Skeletal muscle tissue (tissue), 5 donors: ENCODE results near the gene CEPT1. TPM values are rescaled to one million over a fixed set of nuclear protein-coding genes. Genes with fewer than 3 reads are reported as not detected.

ENCODE experiments used
- H3K27ac ChIP-seq: one replicate; pipeline ENCODE4 v1.7.0; 2013; ENCODE audit warnings: mild to moderate bottlenecking, low read depth, low read length, inconsistent platforms
- H3K27me3 ChIP-seq, 3 donors: one replicate each; pipeline ENCODE4 v1.7.0; 2013; ENCODE audit warnings: low read length in 3 of 3; ENCODE audit not compliant: control insufficient read depth in 3 of 3, insufficient read depth in 3 of 3
- H3K36me3 ChIP-seq, 3 donors: one replicate each; pipeline ENCODE4 v1.7.0; 2013; ENCODE audit warnings: low read length in 3 of 3; ENCODE audit not compliant: control insufficient read depth in 3 of 3, insufficient read depth in 3 of 3
- H3K4me1 ChIP-seq, 3 donors: one replicate each; pipeline ENCODE4 v1.7.0; 2013; ENCODE audit warnings: low read length in 3 of 3, mild to moderate bottlenecking in 3 of 3; ENCODE audit not compliant: control insufficient read depth in 3 of 3, insufficient read depth in 3 of 3
- H3K4me3 ChIP-seq, 3 donors: one replicate each; pipeline ENCODE4 v1.7.0; 2013; ENCODE audit warnings: low read length in 3 of 3
- H3K9ac ChIP-seq, 3 donors: one replicate each; pipeline ENCODE4 v1.7.0; 2013; ENCODE audit warnings: low read length in 3 of 3, mild to moderate bottlenecking in 3 of 3, moderate library complexity in 2 of 3, low read depth in 1 of 3
- H3K9me3 ChIP-seq, 3 donors: one replicate each; pipeline ENCODE4 v1.7.0; 2013; ENCODE audit warnings: low read length in 3 of 3; ENCODE audit not compliant: control insufficient read depth in 3 of 3
- small RNA-seq: library from RNA; depleted of rRNA; stranded (forward); fragments of <200 nt; gene quantifications from one replicate; pipeline ENCODE3, GENCODE V24; 2014
- total RNA-seq: library from RNA; depleted of rRNA; stranded (reverse); fragments of >200 nt; gene quantifications from one replicate; pipeline ENCODE4 v1.2.3, GENCODE V29; 2014
- donor health status: Osteomylitis.

CEPT1 gene
- total RNA-seq, 1 donor from 2014 or later, result 54.3 TPM

DNA sequence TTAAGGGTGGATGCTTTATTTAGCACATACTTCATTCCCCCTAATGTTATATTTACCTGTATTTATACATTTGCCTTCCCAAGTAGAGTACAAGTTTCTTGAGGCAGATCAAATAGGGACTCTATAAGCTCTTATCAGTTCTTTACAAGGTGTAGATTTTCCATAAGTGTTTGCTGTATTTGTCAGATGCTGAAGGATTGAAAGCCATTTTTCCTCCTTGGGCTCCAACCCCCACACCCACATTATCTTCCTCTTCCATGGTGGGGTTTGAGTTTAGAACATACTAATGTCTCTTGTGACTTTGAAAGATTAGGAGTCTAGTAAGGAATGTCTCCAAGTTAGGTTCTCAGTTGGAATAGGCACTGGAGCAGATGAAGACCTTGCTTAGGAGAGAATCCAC, 85.1 kb downstream of the CEPT1 start:
- H3K4me3 ChIP-seq, result no peak overlapping the region
- no peak overlapping the region for H3K27ac ChIP-seq
- no peaks in the 10 kb centered on the region for H3K9me3 ChIP-seq
- no peaks in the 10 kb centered on the region for H3K27me3 ChIP-seq
- H3K4me1 ChIP-seq, result peaks cover 2 to 20% (median 5%) of the 10 kb centered on the region in 3 donors
- H3K9ac ChIP-seq, result no peak overlapping the region
- no peaks in the 10 kb centered on the region for H3K36me3 ChIP-seq

DNA sequence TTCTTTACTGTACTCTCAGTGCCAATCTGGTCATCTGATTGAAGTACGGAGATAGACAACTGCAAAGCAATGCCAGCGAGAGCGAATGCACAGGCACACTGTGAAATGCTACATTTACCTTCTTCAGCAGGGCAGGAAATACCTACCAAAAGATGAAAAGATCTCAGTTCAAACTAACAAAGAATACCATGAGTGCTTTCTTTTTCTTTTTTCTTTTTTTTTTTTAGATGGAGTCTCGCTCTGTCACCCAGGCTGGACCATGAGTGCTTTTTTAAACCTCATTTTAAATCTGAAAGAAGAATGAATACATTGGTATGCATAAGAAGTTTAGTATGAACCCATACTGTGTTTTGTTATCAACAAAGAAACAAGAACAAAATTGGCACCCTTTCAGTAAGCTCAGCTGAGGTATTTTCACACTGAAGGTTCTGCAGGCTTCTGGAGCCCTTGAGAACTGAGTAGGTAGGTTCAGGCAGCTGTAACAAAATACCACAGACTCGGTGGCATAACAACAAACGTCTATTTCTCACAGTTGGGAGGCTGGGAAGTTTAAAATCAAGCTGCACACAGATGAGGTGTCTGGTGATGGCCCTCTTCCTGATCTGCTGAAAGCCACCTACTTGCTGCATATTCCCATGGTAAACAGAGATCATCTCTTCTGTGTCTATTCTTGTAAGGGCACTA, 85.8 kb downstream of the CEPT1 start:
- Histone ChIP-seq H3K27me3 (no peaks in the 10 kb centered on the region), H3K9me3 (no peaks in the 10 kb centered on the region), H3K4me1 (peaks cover 2 to 20% (median 5%) of the 10 kb centered on the region in 3 donors), H3K27ac (no peak overlapping the region), H3K9ac (no peak overlapping the region), H3K36me3 (no peaks in the 10 kb centered on the region), H3K4me3 (no peak overlapping the region)

DNA sequence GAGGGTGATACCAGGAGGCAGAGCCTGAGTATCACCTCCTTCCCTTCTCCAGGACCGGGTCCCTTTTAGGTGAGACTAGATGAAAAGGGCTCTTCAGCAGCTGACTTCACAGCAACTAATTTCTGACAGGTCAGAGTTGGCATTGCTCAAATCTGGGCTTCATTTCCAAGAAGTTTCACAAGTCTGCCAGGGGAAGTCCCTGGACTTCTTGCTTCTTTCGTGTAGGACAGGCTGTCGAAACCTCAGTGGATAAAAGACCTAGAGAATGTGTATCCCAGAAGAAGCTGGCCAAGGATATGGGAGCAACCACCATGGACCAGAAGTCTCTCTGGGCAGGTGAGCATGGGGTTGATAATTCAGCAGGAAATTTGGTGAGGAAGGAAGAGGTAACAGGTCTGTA, 87.4 kb downstream of the CEPT1 start, which contains the start of gene CHI3L2:
TSS of gene CHI3L2 (plus strand) at position 280 of the 400 bp plus-strand sequence. CDS start at position 297, 17 bp downstream.
- no peaks in the 10 kb centered on the region for H3K9me3 ChIP-seq
- peaks cover 1 to 16% (median 5%) of the 10 kb centered on the region in 3 donors for H3K4me1 ChIP-seq
- no peak within 1 kb of the TSS for H3K4me3 ChIP-seq
- H3K27me3 ChIP-seq, result no peaks in the 10 kb centered on the region
- H3K9ac ChIP-seq, result no peak within 1 kb of the TSS
- H3K36me3 ChIP-seq, result no peaks in the 10 kb centered on the region
- peak within 1 kb of the TSS; percentile 40 for H3K27ac ChIP-seq

DNA sequence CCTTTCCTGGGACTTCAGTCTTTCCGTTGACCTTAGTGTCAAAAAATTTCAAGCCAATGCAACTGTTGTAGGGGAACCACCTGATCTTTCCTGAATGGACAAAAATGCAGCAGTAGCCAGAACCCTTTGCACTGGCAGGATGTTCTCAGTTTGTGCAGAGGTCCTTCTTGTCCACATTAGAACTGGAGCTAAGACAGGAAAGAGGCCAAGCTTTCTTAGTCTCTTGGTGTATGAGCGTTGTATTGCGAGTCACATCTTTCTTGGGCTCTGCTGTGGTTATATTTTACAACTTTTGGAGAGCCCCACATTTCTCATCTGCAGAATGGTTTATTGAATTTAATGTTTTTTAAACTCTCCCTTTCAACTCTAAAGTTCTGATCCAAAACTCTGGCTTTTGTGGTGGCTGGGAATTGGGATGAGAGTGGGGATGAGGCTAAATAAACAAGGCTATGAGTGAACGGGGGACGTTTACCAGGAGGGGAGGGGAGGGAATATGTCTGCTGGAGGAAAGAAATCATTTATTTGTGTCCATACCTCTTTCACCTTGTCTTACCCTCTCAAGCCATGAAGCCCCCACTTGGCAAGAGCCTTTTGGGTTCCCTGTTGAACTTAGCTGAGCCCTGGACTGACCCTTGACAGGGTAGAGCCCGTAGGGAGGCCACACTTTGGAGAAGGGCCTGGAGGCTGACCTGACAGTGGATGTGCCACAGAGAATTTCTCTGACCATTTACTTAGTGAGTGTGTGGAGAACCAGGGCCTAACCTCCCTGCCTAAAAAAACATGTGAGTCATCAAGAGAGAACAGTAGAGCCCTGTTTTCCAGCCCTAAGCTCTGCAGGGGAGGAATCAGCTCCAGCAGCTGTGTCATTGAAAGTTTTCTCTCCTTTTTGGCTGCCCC, 88.1 kb downstream of the CEPT1 start:
- H3K9me3 ChIP-seq, result no peaks in the 10 kb centered on the region
- H3K27me3 ChIP-seq, result no peaks in the 10 kb centered on the region
- peak overlapping the region; percentile 40 for H3K27ac ChIP-seq
- no peaks in the 10 kb centered on the region for H3K36me3 ChIP-seq
- H3K9ac ChIP-seq, result no peak overlapping the region
- H3K4me3 ChIP-seq, result no peak overlapping the region
- H3K4me1 ChIP-seq, result peaks cover 0 to 10% (median 5%) of the 10 kb centered on the region in 3 donors

- Histone ChIP-seq H3K9me3 (no peaks in the 10 kb centered on the region), H3K27me3 (no peaks in the 10 kb centered on the region), H3K4me3 (no peak overlapping the region), H3K27ac (no peak overlapping the region), H3K9ac (no peak overlapping the region), H3K36me3 (no peaks in the 10 kb centered on the region), H3K4me1 (peaks cover 0 to 10% (median 5%) of the 10 kb centered on the region in 3 donors)
These were observed 88.7 kb downstream of the CEPT1 start for GRCh38 chr1:111228748-111229126.

- Histone ChIP-seq H3K27me3 (no peaks in the 10 kb centered on the region), H3K4me3 (no peak overlapping the region), H3K36me3 (no peaks in the 10 kb centered on the region), H3K27ac (no peak overlapping the region), H3K9me3 (no peaks in the 10 kb centered on the region), H3K4me1 (peaks cover 0 to 10% (median 5%) of the 10 kb centered on the region in 3 donors), H3K9ac (no peak overlapping the region)
These were observed 92.1 kb downstream of the CEPT1 start for GRCh38 chr1:111232134-111232533.

- Histone ChIP-seq H3K27ac (no peak overlapping the region), H3K4me3 (no peak overlapping the region), H3K9me3 (no peaks in the 10 kb centered on the region), H3K36me3 (no peaks in the 10 kb centered on the region), H3K27me3 (no peaks in the 10 kb centered on the region), H3K4me1 (no peaks in the 10 kb centered on the region), H3K9ac (no peak overlapping the region)
These were observed 94.2 kb downstream of the CEPT1 start for GRCh38 chr1:111234258-111234657.

Small RNA genes within 50 kb of the gene (small RNA-seq; reads per million reads assigned to genes)
- gene AL355816.1, result not detected

Other genes starting within 250 kb of the CEPT1 start
- gene LRIF1, start 176.3 kb upstream of the CEPT1 start, total RNA-seq, result 3.7 TPM
- 38.1 TPM for gene DRAM2, start 130 bp upstream of the CEPT1 start, total RNA-seq
- 3.7 TPM for gene DENND2D, start 60.4 kb downstream of the CEPT1 start, total RNA-seq
- 1.0 TPM for gene CHI3L2, start 87.5 kb downstream of the CEPT1 start, total RNA-seq
- not detected for gene CHIA, start 150.6 kb downstream of the CEPT1 start, total RNA-seq